HEK293 (cell line): ENCODE measurements around the gene TRAF2.

Experiments
- CTCF ChIA-PET: fragments of 350-600 bp; formaldehyde crosslinking; extraction: SDS; loops from one replicate; lab custom pipeline; 2021; ENCODE audit warnings: antibody characterized with exemption; lab: Yijun Ruan, JAX
- POLR2A ChIA-PET: fragments of 300-600 bp; formaldehyde crosslinking; extraction: SDS; loops from one replicate; lab custom pipeline; 2020; ENCODE audit warnings: antibody characterized with exemption, inconsistent platforms; lab: Yijun Ruan, JAX
- H3K27ac ChIP-seq: fragments of 200-500 bp; sonication (Bioruptor generic); 2 replicates; pipeline ENCODE4 v1.5.1; 2014; ENCODE audit warnings: low read depth, low read length, control low read depth, inconsistent platforms; ENCODE audit errors: extremely low read depth
- H3K36me3 ChIP-seq, 2 experiments: fragments of 200-500 bp in 1 of 2; sonication (Bioruptor generic) in 1 of 2; 1 replicate in 1 of 2; 2 replicates in 1 of 2; pipeline ENCODE4 v1.5.1; 2014 to 2017; ENCODE audit warnings: inconsistent platforms in 2 of 2, low read length in 2 of 2; ENCODE audit not compliant: control insufficient read depth in 2 of 2, insufficient read depth in 1 of 2
- H3K4me1 ChIP-seq: fragments of 200-500 bp; sonication (Bioruptor generic); 2 replicates; pipeline ENCODE4 v1.5.1; 2014; ENCODE audit warnings: mild to moderate bottlenecking, low read length, inconsistent platforms; ENCODE audit not compliant: control insufficient read depth, insufficient read depth
- H3K4me3 ChIP-seq: 2 replicates; pipeline ENCODE4 v1.5.1; 2011; ENCODE audit warnings: low read depth, mild to moderate bottlenecking, control low read depth, low read length, moderate library complexity
- H3K9me3 ChIP-seq: fragments of 200-500 bp; sonication (Bioruptor generic); 2 replicates; pipeline ENCODE4 v1.5.1; 2014; ENCODE audit warnings: low read depth, low read length, inconsistent platforms; ENCODE audit not compliant: control insufficient read depth, insufficient read depth
- BCL11A ChIP-seq: fragments of 450-650 bp; formaldehyde crosslinking; IDR thresholded peaks from 2 replicates; pipeline ENCODE4 v1.5.1; 2016; ENCODE audit warnings: low read depth, missing biosample characterization, missing genetic modification characterization
- GLIS1 ChIP-seq: fragments of 450-650 bp; formaldehyde crosslinking; IDR thresholded peaks from 2 replicates; pipeline ENCODE4 v1.5.1; 2016; ENCODE audit warnings: missing biosample characterization, missing genetic modification characterization
- KLF9 ChIP-seq: fragments of 450-650 bp; formaldehyde crosslinking; IDR thresholded peaks from 2 replicates; pipeline ENCODE4 v1.5.1; 2016; ENCODE audit warnings: missing biosample characterization, missing genetic modification characterization, low read depth
- WT1 ChIP-seq: fragments of 450-650 bp; formaldehyde crosslinking; IDR thresholded peaks from 2 replicates; pipeline ENCODE4 v1.5.1; 2016; ENCODE audit warnings: missing biosample characterization, missing genetic modification characterization
- YY1 ChIP-seq: fragments of 450-650 bp; formaldehyde crosslinking; IDR thresholded peaks from 2 replicates; pipeline ENCODE4 v1.5.1; 2018; ENCODE audit warnings: missing biosample characterization, missing genetic modification characterization
- ZBTB1 ChIP-seq: fragments of 450-650 bp; formaldehyde crosslinking; IDR thresholded peaks from 2 replicates; pipeline ENCODE4 v1.5.1; 2016; ENCODE audit warnings: missing biosample characterization, missing genetic modification characterization
- ZIC2 ChIP-seq: fragments of 450-650 bp; formaldehyde crosslinking; IDR thresholded peaks from 2 replicates; pipeline ENCODE4 v1.5.1; 2016; ENCODE audit warnings: missing biosample characterization, missing genetic modification characterization
- ZNF223 ChIP-seq: fragments of 450-650 bp; formaldehyde crosslinking; IDR thresholded peaks from 2 replicates; pipeline ENCODE4 v1.5.1; 2016; ENCODE audit warnings: missing biosample characterization, missing genetic modification characterization
- ZNF354C ChIP-seq: fragments of 450-650 bp; formaldehyde crosslinking; IDR thresholded peaks from 2 replicates; pipeline ENCODE4 v1.5.1; 2016; ENCODE audit warnings: missing biosample characterization, missing genetic modification characterization, low read depth, borderline replicate concordance
- ZNF366 ChIP-seq: fragments of 450-650 bp; formaldehyde crosslinking; conservative IDR thresholded peaks from 2 replicates; pipeline ENCODE4 v1.5.1; 2016; ENCODE audit warnings: missing biosample characterization, missing genetic modification characterization
- ZNF404 ChIP-seq: fragments of 450-650 bp; formaldehyde crosslinking; IDR thresholded peaks from 2 replicates; pipeline ENCODE4 v1.5.1; 2017; ENCODE audit warnings: missing biosample characterization, missing genetic modification characterization
- ZNF501 ChIP-seq: fragments of 450-650 bp; formaldehyde crosslinking; IDR thresholded peaks from 2 replicates; pipeline ENCODE4 v1.5.1; 2016; ENCODE audit warnings: missing biosample characterization, missing genetic modification characterization
- ZNF600 ChIP-seq: fragments of 450-650 bp; formaldehyde crosslinking; IDR thresholded peaks from 2 replicates; pipeline ENCODE4 v1.5.1; 2016; ENCODE audit warnings: missing biosample characterization, missing genetic modification characterization
- ZNF776 ChIP-seq: fragments of 450-650 bp; formaldehyde crosslinking; IDR thresholded peaks from 2 replicates; pipeline ENCODE4 v1.5.0; 2017; ENCODE audit warnings: missing biosample characterization, missing genetic modification characterization, borderline replicate concordance
- ZNF777 ChIP-seq: fragments of 450-650 bp; formaldehyde crosslinking; IDR thresholded peaks from 2 replicates; pipeline ENCODE4 v1.5.1; 2017; ENCODE audit warnings: missing biosample characterization, missing genetic modification characterization, borderline replicate concordance
- ZNF830 ChIP-seq: fragments of 450-650 bp; IDR thresholded peaks from 2 replicates; pipeline ENCODE4 v1.5.0; 2018; ENCODE audit warnings: missing biosample characterization, missing genetic modification characterization, low read depth, mild to moderate bottlenecking, moderate library complexity
- TF ChIP-seq, protein P1 (sequence below): fragments of 450-650 bp; IDR thresholded peaks from 2 replicates; pipeline ENCODE4 v1.5.1; 2018; ENCODE audit warnings: missing biosample characterization, missing genetic modification characterization
- TF ChIP-seq, protein P2 (sequence below): fragments of 450-650 bp; formaldehyde crosslinking; IDR thresholded peaks from 2 replicates; pipeline ENCODE4 v1.5.1; 2016; ENCODE audit warnings: missing biosample characterization, missing genetic modification characterization, low read depth
- TF ChIP-seq, protein P3 (sequence below): fragments of 450-650 bp; formaldehyde crosslinking; IDR thresholded peaks from 2 replicates; pipeline ENCODE4 v1.5.1; 2016; ENCODE audit warnings: missing biosample characterization, missing genetic modification characterization

Gene TRAF2

DNA sequence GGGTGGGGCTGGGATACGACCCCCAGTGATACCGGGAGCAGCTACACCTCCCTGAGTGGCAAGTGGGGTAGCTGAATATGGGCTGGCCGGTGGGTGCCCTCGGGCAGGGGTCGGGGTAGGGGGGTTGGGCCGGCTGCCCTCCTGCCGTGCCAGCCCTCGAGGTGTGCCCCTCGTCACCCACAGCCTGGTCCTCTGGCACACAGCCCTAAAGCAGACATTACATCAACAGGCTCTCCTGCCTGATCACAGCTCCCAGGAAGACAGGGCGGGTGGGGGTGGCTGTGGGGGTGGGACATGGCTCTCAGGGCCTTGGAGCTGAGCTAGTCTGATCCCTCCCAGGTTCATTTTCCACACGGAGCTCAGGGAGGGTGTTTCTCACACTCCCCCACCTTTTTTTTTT is 35.0 kb downstream of the TRAF2 start:
- ChIA-PET POLR2A (no interaction called here), CTCF (interaction anchor here (0.5 kb wide), 1 partner anchor 75 kb away, joined by 3 read pairs; the partner anchor contains the start of gene CLIC3)
- Histone ChIP-seq H3K4me1 (no peaks in the 10 kb centered on the region), H3K36me3 (peaks cover 0 to 72% of the 10 kb centered on the region in 2 experiments; a peak in 2 of 3 replicates), H3K4me3 (no peak overlapping the region), H3K27ac (no peak overlapping the region), H3K9me3 (no peaks in the 10 kb centered on the region)
- TF ChIP-seq KLF9: no peak
- TF ChIP-seq ZNF501 (tag by site-specific recombination): no peak
- TF ChIP-seq, protein P1, sequence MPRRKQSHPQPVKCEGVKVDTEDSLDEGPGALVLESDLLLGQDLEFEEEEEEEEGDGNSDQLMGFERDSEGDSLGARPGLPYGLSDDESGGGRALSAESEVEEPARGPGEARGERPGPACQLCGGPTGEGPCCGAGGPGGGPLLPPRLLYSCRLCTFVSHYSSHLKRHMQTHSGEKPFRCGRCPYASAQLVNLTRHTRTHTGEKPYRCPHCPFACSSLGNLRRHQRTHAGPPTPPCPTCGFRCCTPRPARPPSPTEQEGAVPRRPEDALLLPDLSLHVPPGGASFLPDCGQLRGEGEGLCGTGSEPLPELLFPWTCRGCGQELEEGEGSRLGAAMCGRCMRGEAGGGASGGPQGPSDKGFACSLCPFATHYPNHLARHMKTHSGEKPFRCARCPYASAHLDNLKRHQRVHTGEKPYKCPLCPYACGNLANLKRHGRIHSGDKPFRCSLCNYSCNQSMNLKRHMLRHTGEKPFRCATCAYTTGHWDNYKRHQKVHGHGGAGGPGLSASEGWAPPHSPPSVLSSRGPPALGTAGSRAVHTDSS: no peak
- TF ChIP-seq ZNF777 (tag by site-specific recombination): no peak
- TF ChIP-seq ZNF366 (tag by site-specific recombination): no peak
- no peak for TF ChIP-seq ZNF776 (tag by site-specific recombination)
- TF ChIP-seq ZIC2: no peak
- TF ChIP-seq ZNF404 (tag by site-specific recombination): no peak
- TF ChIP-seq, protein P2, sequence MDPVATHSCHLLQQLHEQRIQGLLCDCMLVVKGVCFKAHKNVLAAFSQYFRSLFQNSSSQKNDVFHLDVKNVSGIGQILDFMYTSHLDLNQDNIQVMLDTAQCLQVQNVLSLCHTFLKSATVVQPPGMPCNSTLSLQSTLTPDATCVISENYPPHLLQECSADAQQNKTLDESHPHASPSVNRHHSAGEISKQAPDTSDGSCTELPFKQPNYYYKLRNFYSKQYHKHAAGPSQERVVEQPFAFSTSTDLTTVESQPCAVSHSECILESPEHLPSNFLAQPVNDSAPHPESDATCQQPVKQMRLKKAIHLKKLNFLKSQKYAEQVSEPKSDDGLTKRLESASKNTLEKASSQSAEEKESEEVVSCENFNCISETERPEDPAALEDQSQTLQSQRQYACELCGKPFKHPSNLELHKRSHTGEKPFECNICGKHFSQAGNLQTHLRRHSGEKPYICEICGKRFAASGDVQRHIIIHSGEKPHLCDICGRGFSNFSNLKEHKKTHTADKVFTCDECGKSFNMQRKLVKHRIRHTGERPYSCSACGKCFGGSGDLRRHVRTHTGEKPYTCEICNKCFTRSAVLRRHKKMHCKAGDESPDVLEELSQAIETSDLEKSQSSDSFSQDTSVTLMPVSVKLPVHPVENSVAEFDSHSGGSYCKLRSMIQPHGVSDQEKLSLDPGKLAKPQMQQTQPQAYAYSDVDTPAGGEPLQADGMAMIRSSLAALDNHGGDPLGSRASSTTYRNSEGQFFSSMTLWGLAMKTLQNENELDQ (tag by site-specific recombination): no peak
- TF ChIP-seq YY1 (tag by site-specific recombination): no peak
- TF ChIP-seq ZNF223 (tag by site-specific recombination): no peak
- no peak for TF ChIP-seq ZNF830 (tag by site-specific recombination)
- no peak for TF ChIP-seq BCL11A (tag by site-specific recombination)
- TF ChIP-seq ZNF354C (tag by site-specific recombination): no peak
- TF ChIP-seq ZBTB1 (tag by site-specific recombination): no peak
- no peak for TF ChIP-seq ZNF600 (tag by site-specific recombination)

DNA sequence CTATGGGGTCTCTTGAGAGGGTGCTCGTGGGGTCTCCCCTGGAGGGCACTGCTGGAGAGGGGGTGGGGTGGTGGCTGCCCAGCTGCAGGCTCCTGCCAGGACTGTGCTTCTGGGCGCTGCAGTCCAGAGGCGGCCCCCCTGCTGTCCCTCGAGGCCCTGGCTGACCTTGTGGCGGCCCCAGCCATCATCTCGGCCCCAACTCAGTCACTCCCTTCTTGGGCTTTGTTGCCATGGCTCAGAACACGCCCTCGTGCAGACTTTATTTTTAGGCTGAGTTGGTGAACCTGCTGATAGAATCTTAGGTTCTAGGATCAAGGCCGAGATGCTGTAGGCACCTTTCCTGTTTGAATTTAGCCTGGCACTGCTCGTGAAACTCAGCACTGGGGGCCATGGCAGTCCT is 35.4 kb downstream of the TRAF2 start:
- Histone ChIP-seq H3K27ac (no peak overlapping the region), H3K36me3 (peaks cover 0 to 72% of the 10 kb centered on the region in 2 experiments; a peak in 2 of 3 replicates), H3K4me1 (no peaks in the 10 kb centered on the region), H3K9me3 (no peaks in the 10 kb centered on the region), H3K4me3 (no peak overlapping the region)
- ChIA-PET CTCF (interaction anchor here (0.5 kb wide), 1 partner anchor 75 kb away, joined by 3 read pairs; the partner anchor contains the start of gene CLIC3), POLR2A (no interaction called here)
- TF ChIP-seq WT1 (tag by site-specific recombination) (no peak), GLIS1 (tag by site-specific recombination) (0 out of 2 replicates have a peak, but pooled peaks have one; percentile 23)
- TF ChIP-seq, protein P3, sequence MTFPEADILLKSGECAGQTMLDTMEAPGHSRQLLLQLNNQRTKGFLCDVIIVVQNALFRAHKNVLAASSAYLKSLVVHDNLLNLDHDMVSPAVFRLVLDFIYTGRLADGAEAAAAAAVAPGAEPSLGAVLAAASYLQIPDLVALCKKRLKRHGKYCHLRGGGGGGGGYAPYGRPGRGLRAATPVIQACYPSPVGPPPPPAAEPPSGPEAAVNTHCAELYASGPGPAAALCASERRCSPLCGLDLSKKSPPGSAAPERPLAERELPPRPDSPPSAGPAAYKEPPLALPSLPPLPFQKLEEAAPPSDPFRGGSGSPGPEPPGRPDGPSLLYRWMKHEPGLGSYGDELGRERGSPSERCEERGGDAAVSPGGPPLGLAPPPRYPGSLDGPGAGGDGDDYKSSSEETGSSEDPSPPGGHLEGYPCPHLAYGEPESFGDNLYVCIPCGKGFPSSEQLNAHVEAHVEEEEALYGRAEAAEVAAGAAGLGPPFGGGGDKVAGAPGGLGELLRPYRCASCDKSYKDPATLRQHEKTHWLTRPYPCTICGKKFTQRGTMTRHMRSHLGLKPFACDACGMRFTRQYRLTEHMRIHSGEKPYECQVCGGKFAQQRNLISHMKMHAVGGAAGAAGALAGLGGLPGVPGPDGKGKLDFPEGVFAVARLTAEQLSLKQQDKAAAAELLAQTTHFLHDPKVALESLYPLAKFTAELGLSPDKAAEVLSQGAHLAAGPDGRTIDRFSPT (tag by site-specific recombination): no peak
